GM12878 (cell line): ENCODE data around the gene WNT7A. TPM values are rescaled to one million over a fixed set of nuclear protein-coding genes. Genes with fewer than 3 reads are reported as not detected.

ENCODE experiments used
- ASH2L ChIP-seq: fragments of 300-600, 200-600 bp; sonication (generic); IDR thresholded peaks from 2 replicates; pipeline ENCODE4 v1.6.1; 2017; ENCODE audit warnings: low read depth, mild to moderate bottlenecking, borderline replicate concordance
- GATAD2B ChIP-seq: fragments of 450-650 bp; conservative IDR thresholded peaks from 2 replicates; pipeline ENCODE4 v1.6.1; 2017; ENCODE audit warnings: low read depth, mild to moderate bottlenecking, moderate library complexity
- HDAC6 ChIP-seq: fragments of 200-600 bp; sonication (generic); IDR thresholded peaks from one replicate; pipeline ENCODE4 v1.8.0; 2017; ENCODE audit warnings: antibody characterized with exemption; ENCODE audit not compliant: unreplicated experiment
- WRNIP1 ChIP-seq: IDR thresholded peaks from 2 replicates; pipeline ENCODE4 v1.6.1; 2011; ENCODE audit warnings: low read depth, low read length, improper control_type of control experiment, borderline replicate concordance
- ZNF384 ChIP-seq: IDR thresholded peaks from 2 replicates; pipeline ENCODE4 v1.6.1; 2012; ENCODE audit warnings: low read depth, mild to moderate bottlenecking, low read length, improper control_type of control experiment, borderline replicate concordance
- polyA plus RNA-seq, 11 experiments: library from polyadenylated mRNA; depleted of rRNA in 4 of 11; unstranded in 6 of 11; stranded (reverse) in 5 of 11; fragments of >200 nt; fragmentation: Nextera tagmentation in 4 of 11; fragmentation: Illumina TruSeq in 1 of 11; extraction: Ambion mirVana in 4 of 11; extraction: Trizol in 1 of 11; gene quantifications; 1 replicate in 1 of 11; 2 replicates in 10 of 11; pipeline versions ENCODE4 v1.2.1 to v1.2.3, GENCODE V29; 2011 to 2016; ENCODE audit warnings: inconsistent platforms in 2 of 11, missing spikeins in 2 of 11, low read depth in 1 of 11
- total RNA-seq, 4 experiments: library from RNA; depleted of rRNA in 3 of 4; stranded (reverse); fragments of >200 nt in 3 of 4; fragmentation: Illumina TruSeq in 1 of 4; extraction: Trizol in 1 of 4; gene quantifications; 2 replicates each; pipeline versions ENCODE4 v1.2.1 to v1.2.3, GENCODE V29; 2013 to 2021
- TF ChIP-seq, protein P1 (sequence below): fragments of 450-650 bp; IDR thresholded peaks from 2 replicates; pipeline ENCODE4 v1.6.1; 2017; ENCODE audit warnings: mild to moderate bottlenecking, moderate library complexity
- TF ChIP-seq, protein P2 (sequence below): fragments of 450-650 bp; IDR thresholded peaks from 2 replicates; pipeline ENCODE4 v1.6.1; 2018; ENCODE audit warnings: borderline replicate concordance, mild to moderate bottlenecking; ENCODE audit not compliant: partially characterized antibody

The WNT7A gene
- total and polyA plus RNA-seq, 10 of the 15 experiments (the other 5 are each of a cell fraction or from before 2014, with no cell fraction given) = 0.08 TPM; not detected in 9

DNA sequence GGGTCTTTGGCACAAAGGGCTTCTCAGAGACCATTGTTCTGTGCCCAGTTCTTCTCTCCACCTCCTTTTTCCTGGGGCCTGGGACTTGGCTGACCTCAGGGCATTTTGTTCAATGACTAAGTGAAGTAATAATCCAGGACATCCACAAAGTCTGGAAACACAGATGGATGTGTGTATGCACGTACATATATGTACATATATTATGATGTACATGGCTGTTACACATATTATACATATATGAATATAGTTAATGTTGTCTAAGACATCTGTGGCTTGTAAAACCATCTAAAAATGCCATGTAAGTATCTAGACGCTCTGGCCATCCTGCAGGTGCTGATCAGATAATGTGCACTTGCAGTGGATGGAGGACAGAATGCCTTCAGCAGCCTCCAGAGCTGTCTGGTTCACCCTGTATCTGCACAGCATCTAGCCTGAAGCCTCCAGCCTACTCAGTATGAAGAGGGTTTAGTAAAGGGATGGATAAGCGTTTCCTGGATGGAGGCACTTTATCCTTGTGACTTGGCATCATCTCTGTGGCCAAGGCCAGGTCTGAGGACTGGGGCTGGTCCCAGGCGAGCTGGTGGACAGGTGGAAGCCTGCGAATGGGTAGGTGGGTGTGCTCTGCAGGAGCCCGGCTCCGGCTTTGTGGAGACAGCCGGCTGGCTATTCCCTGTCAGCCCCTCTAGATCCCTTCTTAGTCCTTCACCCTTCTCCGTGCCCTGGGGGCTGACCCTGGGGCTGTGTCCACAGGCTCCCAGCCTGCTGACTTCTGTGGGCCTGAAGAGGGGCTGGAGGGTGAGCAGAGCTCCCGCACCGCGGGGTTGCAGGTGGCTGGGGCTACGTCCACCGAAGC, 88.4 kb downstream of the WNT7A start (continued):
- TF ChIP-seq, protein P1, sequence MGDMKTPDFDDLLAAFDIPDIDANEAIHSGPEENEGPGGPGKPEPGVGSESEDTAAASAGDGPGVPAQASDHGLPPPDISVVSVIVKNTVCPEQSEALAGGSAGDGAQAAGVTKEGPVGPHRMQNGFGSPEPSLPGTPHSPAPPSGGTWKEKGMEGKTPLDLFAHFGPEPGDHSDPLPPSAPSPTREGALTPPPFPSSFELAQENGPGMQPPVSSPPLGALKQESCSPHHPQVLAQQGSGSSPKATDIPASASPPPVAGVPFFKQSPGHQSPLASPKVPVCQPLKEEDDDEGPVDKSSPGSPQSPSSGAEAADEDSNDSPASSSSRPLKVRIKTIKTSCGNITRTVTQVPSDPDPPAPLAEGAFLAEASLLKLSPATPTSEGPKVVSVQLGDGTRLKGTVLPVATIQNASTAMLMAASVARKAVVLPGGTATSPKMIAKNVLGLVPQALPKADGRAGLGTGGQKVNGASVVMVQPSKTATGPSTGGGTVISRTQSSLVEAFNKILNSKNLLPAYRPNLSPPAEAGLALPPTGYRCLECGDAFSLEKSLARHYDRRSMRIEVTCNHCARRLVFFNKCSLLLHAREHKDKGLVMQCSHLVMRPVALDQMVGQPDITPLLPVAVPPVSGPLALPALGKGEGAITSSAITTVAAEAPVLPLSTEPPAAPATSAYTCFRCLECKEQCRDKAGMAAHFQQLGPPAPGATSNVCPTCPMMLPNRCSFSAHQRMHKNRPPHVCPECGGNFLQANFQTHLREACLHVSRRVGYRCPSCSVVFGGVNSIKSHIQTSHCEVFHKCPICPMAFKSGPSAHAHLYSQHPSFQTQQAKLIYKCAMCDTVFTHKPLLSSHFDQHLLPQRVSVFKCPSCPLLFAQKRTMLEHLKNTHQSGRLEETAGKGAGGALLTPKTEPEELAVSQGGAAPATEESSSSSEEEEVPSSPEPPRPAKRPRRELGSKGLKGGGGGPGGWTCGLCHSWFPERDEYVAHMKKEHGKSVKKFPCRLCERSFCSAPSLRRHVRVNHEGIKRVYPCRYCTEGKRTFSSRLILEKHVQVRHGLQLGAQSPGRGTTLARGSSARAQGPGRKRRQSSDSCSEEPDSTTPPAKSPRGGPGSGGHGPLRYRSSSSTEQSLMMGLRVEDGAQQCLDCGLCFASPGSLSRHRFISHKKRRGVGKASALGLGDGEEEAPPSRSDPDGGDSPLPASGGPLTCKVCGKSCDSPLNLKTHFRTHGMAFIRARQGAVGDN = no peak
- TF ChIP-seq, protein P2, sequence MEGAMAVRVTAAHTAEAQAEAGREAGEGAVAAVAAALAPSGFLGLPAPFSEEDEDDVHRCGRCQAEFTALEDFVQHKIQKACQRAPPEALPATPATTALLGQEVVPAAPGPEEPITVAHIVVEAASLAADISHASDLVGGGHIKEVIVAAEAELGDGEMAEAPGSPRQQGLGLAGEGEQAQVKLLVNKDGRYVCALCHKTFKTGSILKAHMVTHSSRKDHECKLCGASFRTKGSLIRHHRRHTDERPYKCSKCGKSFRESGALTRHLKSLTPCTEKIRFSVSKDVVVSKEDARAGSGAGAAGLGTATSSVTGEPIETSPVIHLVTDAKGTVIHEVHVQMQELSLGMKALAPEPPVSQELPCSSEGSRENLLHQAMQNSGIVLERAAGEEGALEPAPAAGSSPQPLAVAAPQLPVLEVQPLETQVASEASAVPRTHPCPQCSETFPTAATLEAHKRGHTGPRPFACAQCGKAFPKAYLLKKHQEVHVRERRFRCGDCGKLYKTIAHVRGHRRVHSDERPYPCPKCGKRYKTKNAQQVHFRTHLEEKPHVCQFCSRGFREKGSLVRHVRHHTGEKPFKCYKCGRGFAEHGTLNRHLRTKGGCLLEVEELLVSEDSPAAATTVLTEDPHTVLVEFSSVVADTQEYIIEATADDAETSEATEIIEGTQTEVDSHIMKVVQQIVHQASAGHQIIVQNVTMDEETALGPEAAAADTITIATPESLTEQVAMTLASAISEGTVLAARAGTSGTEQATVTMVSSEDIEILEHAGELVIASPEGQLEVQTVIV = no peak
- TF ChIP-seq HDAC6 = no peak
- TF ChIP-seq ZNF384 = no peak
- TF ChIP-seq GATAD2B = no peak
- TF ChIP-seq ASH2L = no peak
- TF ChIP-seq WRNIP1 = no peak
